Thoracic aorta (tissue), 2 donors: ENCODE results near the gene CDK3. TPM values are rescaled to one million over a fixed set of nuclear protein-coding genes. Genes with fewer than 3 reads are reported as not detected.

ENCODE experiments used
- ATAC-seq: fragments of 150-250 bp; one replicate; pipeline ENCODE4 v1.8.0; 2017; ENCODE audit warnings: low read depth; ENCODE audit not compliant: insufficient number of reproducible peaks, low FRiP score
- DNase-seq: peaks from one replicate; pipeline ENCODE4 v3.0.0-alpha.2; 2020; ENCODE audit warnings: low spot score
- H3K27ac ChIP-seq, 2 donors: fragments of 200-600 bp; sonication (generic); 1 replicate in 1 of 2; 2 replicates in 1 of 2; pipeline ENCODE4 v1.5.1; 2016; ENCODE audit warnings: mild to moderate bottlenecking in 2 of 2, moderate library complexity in 2 of 2
- H3K27me3 ChIP-seq: fragments of 200-600 bp; sonication (generic); replicated peaks from 2 replicates; pipeline ENCODE4 v1.6.0; 2016; ENCODE audit warnings: mild to moderate bottlenecking; ENCODE audit not compliant: insufficient read depth
- H3K36me3 ChIP-seq: fragments of 200-600 bp; sonication (generic); one replicate; pipeline ENCODE4 v1.5.1; 2016
- H3K4me1 ChIP-seq, 2 donors: fragments of 200-600 bp; sonication (generic); 1 replicate in 1 of 2; 2 replicates in 1 of 2; pipeline versions ENCODE4 v1.5.1 to v1.6.0; 2016; ENCODE audit warnings: low read depth in 2 of 2, mild to moderate bottlenecking in 1 of 2; ENCODE audit not compliant: control insufficient read depth in 1 of 2
- H3K4me3 ChIP-seq: fragments of 200-600 bp; sonication (generic); 2 replicates; pipeline ENCODE4 v1.5.1; 2016; ENCODE audit warnings: mild to moderate bottlenecking
- H3K9me3 ChIP-seq: fragments of 200-600 bp; sonication (generic); 2 replicates; pipeline ENCODE4 v1.5.1; 2016
- total RNA-seq, 2 donors: library from RNA; depleted of rRNA; stranded (reverse); fragments of >200 nt; gene quantifications; one replicate each; pipeline versions ENCODE4 v1.1.0 to v1.2.3, GENCODE V29; 2016
- TF ChIP-seq, protein P1 (sequence below): fragments of 200-600 bp; sonication (generic); IDR thresholded peaks from one replicate; pipeline ENCODE4 v1.5.1; 2019; ENCODE audit warnings: antibody characterized with exemption

Gene CDK3
- total RNA-seq, 2 donors from 2014 or later: 3.2 to 4.9 TPM

DNA sequence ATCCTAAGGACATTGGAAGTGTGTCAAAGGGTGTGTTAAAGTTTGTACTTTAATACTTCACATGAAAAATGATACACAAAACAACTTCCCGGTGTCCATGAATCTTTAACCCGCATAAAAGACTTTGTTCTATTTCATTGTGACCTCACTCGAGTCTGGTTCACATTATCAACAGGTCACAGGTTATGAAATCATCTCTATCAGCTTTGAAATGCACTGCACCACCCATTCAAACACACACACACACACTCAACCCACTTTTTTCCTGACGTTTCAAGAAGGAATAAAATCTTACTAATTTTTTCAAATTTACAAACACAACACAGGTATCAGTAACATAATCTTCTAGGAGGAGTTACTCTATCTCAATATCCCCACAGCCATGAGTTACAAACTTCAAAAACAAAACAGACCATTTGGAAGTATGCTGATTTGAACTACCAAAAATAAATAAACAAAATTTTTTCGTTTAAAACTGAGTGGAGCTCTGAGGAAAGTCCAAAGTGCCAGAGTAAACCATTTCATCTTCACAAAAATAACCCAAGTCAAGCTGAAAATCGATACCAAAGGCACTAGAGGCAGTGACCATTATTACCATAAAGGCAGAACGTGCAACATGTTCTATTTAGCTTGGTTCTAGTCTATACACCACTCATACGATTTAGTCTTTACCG is 24.3 kb upstream of the CDK3 start:
- Histone ChIP-seq H3K36me3 (peaks cover 2% of the 10 kb centered on the region), H3K27ac (no peak overlapping the region)
- TF ChIP-seq, protein P1, sequence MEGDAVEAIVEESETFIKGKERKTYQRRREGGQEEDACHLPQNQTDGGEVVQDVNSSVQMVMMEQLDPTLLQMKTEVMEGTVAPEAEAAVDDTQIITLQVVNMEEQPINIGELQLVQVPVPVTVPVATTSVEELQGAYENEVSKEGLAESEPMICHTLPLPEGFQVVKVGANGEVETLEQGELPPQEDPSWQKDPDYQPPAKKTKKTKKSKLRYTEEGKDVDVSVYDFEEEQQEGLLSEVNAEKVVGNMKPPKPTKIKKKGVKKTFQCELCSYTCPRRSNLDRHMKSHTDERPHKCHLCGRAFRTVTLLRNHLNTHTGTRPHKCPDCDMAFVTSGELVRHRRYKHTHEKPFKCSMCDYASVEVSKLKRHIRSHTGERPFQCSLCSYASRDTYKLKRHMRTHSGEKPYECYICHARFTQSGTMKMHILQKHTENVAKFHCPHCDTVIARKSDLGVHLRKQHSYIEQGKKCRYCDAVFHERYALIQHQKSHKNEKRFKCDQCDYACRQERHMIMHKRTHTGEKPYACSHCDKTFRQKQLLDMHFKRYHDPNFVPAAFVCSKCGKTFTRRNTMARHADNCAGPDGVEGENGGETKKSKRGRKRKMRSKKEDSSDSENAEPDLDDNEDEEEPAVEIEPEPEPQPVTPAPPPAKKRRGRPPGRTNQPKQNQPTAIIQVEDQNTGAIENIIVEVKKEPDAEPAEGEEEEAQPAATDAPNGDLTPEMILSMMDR: no peak

DNA sequence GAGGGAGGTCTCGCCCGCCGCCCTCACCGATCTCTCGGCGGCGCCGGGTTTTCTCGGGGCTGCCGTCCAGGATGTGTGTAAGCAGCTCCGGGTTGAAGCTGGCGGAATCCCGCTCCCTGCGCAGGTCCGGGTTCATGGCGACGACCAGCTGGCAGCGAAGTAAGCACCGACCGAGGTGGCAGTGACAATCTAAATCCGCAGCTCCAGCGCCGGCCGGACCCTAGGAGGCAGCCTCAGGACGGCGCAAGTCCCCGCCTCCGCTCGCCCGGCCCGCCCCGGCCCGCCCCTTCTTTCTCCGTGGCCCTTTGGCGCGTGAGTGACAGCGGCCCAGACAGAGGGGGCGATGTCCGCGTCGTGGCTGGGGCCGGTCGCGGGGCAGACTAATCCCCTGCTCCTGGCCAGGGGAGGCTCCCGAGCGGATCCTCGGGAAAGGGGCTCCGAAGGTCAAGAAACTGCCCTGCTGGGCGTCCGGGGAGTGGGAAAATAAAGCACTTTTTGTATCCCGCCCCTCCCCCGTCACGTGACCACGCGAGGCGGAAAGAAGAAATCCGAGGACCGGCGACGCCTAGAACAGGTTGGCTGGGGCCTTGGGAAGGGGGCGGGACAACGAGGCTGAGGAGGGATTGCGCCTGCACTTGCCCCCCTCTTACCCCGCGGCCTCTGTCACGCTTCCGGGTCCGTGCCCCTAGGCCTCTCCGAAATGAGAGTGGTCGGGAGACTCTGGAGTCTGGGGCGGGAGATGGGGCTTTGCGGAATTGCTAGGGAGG is 21.5 kb upstream of the CDK3 start, which contains the start of the genes ACOX1 and TEN1:
Gene ACOX1 (minus strand): TSS at position 229 of the 767 bp plus-strand sequence. CDS start 93 bp downstream, at position 136.
Gene TEN1 (plus strand): TSS at position 303 of the 767 bp plus-strand sequence. CDS start 6,953 bp downstream, outside the sequence.
- Histone ChIP-seq H3K9me3 (no peaks in the 10 kb centered on the region), H3K4me3 (peak within 1 kb of the TSS; percentile 84), H3K27ac (peak within 1 kb of the TSS; percentile 99), H3K27me3 (no peaks in the 10 kb centered on the region), H3K4me1 (peaks cover 19 to 36% of the 10 kb centered on the region in 2 donors), H3K36me3 (no peaks in the 10 kb centered on the region)
- peak; percentile 97 for ATAC-seq
- DNase-seq: peak; percentile 94
- TF ChIP-seq, protein P1: no peak

More for the DNA sequence above, 24.3 kb upstream of the CDK3 start:
- DNase-seq (no peak), ATAC-seq (no peak)
- no peak overlapping the region for H3K4me3 ChIP-seq
- peaks cover 19 to 36% of the 10 kb centered on the region in 2 donors for H3K4me1 ChIP-seq
- H3K9me3 ChIP-seq: no peaks in the 10 kb centered on the region
- H3K27me3 ChIP-seq: no peaks in the 10 kb centered on the region

DNA sequence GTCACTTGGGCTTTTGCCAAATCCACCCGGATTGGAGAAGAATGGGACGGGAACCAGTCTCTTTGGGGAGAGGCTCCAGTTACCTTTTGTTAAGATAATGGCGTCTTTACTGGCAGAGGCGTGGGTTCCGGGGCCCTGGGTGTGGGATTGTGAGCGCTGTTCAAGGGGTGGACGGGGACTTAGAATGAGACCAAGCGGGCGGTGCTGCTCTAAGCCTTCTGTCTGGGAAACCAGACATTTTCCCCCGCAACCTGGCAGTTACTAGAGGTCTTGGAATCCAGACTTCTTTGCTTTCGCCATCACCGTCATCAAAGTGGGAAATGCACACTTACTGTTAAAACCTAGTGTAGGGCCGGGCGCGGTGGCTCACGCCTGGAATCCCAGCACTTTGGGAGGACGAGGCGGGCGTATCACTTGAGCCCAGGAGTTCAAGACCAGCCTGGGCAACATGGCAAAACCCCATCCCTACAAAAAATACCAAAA is 20.9 kb upstream of the CDK3 start:
- Histone ChIP-seq H3K36me3 (no peaks in the 10 kb centered on the region), H3K4me1 (peaks cover 19 to 36% of the 10 kb centered on the region in 2 donors), H3K27me3 (no peaks in the 10 kb centered on the region), H3K4me3 (peak overlapping the region; percentile 84), H3K9me3 (no peaks in the 10 kb centered on the region), H3K27ac (peak overlapping the region; percentile 99)
- DNase-seq (no peak), ATAC-seq (peak; percentile 27)
- TF ChIP-seq, protein P1: no peak

DNA sequence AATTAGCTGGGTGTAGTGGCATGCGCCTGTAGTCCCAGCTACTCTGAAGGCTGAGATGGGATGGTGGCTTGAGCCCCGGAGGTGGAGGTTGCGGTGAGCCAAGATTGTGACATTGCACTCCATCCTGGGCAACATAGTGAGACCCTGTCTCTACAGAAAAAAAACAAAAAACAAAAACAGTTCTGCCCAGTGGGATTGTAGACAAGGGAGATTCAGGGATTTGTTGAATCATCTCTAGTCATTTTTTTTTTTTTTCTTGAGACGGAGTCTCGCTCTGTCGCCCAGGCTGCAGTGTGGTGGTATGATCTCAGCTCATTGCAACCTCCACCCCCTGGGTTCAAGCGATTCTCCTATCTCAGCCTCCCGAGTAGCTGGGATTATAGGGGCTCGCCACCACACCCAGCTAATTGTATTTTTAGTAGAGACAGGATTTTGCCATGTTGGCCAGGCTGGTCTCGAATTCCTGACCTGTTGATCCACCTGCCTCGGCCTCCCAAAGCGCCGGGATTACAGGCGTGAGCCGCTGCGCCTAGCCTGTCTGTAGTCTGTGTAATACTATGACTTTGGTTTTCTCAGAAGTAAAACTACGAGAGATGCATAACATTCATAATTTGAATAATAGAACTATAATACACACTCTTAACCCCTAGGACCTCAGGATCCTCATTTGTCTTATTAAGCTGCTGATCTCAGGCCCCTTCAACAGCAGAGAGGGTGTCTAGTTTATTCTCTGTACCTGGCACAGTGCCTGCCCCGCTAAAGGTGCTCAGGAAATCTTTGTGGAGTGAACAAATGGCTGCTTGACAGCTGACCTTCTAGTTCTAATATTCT is 20.3 kb upstream of the CDK3 start:
- Histone ChIP-seq H3K4me1 (peaks cover 19 to 36% of the 10 kb centered on the region in 2 donors), H3K27me3 (no peaks in the 10 kb centered on the region), H3K4me3 (peak overlapping the region; percentile 84), H3K36me3 (no peaks in the 10 kb centered on the region), H3K27ac (peak overlapping the region; percentile 99), H3K9me3 (no peaks in the 10 kb centered on the region)
- no peak for ATAC-seq
- TF ChIP-seq, protein P1: no peak
- no peak for DNase-seq
